Activated CD4-positive, alpha-beta T cell treated with anti-CD3 and anti-CD28 coated beads, Interleukin-2, Interleukin-4, amounts not matched to agents 100 ng/mL and 50 ng/mL, durations not matched to agents 16 hours and 8 hours (primary cell): ENCODE results near the gene TMEM150B.

Experiments used
- DNase-seq: peaks from one replicate; pipeline ENCODE4 v3.0.0-alpha.2; 2020; ENCODE audit warnings: low spot score

Gene TMEM150B

DNA sequence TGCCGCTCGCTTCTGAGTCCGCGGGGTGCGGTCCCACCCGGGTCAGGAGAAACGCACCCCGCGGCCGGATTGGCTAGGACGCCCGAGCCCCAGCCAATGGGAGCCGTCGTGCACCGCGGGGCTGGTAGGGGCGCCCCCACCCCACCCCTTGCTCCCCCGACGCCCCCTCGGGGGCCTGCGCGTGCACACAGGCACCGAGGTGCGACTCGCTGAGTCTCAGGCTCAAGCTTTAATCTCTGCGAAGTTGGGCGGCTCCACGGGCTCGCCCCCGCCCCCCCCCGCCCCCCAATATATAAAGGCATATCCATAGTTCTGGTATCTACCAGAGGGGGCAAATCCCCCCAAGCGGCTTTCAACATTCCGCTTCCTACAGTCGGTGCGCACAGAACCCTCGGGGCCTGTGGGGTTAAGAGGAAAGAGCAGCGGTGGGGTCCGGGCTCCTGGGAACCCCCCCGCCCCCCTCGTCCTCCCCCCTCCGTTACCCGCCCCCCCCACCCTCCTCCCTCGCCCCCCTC lies 29.6 kb upstream of the TMEM150B start, which contains the start of gene COX6B2:
COX6B2 (minus strand) TSS at position 22 of the 515 bp plus-strand sequence. CDS start 198 bp downstream, outside the sequence.
- no peak for DNase-seq

DNA sequence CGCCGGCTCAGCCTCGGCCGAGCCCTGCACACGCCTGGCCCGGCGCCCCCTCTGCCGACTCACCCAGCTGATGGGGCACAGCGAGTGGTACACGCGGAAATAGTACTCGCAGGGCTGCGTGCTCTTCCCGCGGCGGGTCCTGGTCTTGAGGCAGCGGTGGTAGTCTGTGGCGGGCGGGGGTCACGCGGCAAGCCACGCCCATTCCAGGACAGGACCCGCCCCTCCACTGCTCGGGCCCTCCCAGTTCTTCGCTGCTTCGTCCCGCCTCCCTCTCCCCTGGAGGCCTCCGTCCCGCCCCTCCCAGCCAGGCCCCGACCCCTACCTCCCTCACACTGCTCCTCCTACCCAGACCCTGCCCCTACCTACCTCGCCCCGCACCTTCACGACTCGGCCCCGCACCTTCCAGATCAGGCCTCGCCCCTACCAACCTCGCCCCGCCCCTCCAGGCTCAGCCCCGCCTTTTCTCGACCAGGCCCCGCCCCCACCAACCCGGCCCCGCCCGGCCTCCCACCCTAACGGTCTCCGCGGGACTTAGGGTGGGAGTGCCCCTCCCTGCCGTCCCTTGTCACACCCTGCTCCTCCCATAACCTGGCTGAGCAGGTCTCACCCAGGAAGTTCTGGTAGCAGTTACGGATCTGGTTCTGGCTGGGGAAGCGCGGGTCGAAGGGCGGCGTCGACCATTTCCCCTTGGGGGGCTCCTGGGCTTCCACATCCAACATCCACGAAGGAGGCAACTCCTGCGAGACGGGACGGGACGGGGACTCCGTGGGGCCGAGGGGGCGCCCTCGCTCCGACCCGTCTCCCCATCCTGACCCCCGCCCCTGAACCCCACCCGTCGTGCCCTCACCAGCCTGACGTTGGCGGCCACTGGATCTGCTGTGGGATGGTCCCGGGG lies 28.9 kb upstream of the TMEM150B start:
- no peak for DNase-seq

DNA sequence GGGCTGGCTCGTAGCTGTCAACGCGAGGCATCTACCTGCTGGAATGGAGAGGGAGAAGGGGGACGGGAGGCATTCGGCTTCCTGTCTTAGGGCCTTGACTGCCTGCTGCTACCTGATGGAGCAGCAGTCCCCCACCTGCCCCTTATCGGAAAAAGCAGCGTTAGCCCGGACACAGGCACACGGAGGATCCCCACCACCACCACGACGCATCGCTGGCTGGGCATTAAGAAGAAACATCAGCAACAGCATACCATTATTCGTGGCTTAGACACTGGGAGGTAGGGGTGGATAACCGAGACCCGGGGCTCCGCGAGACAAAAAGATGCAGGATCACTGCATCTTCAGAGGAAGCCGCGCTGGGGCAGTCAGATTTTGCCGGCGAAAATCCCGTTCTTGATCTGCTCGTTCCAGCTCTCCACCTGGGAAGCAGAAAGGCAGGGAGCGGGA lies 28.2 kb upstream of the TMEM150B start:
- DNase-seq, result no peak

DNA sequence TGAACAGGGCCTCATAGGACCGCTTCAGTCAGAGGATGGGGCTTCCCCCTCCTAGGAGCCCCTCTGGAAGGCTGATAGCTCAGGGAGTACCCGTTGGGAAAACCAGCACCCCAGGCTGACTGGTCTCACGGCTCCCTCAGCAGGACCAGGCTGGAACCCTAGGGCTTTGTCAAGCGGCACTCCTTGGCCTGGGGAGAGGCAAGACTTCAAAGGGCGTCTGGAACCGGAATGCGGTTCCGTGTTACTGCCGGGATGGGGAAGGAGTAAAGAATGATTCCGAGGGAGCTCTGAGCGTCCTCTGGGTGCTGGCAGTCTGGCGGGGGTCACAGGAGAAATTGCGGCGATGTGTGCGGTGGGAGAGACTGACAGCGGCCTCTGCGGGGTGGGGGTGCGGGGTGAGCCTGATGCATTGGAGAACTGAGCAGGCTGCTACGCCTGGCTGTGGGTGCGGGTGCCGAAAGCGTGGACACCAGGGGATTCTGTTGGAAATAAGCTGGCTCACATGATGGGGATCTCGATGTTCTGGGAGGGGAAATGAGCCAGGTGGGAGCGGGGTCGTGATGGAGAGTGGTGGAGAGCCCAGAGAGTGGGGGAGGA lies 27.5 kb upstream of the TMEM150B start:
- DNase-seq, result no peak

DNA sequence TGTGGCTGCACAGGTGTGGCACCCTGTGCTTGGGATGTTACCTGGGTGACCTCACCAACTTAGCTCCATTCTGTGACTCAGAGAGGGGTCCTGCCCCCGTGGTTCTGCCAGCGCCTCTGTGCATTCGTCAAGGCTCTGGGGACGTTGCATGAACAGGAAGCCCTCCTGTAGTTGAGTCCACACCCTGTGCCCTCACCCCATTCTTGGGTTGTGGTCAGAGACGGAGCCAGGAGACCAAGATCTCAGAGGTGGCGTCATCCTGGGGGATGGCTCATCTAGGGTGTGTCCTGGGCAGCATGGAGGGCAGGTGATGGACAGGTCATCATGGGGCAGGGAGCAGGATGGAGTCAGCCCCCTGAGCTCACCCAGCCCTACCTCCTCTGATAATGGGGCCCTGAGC lies 26.9 kb upstream of the TMEM150B start:
- DNase-seq, result no peak

DNA sequence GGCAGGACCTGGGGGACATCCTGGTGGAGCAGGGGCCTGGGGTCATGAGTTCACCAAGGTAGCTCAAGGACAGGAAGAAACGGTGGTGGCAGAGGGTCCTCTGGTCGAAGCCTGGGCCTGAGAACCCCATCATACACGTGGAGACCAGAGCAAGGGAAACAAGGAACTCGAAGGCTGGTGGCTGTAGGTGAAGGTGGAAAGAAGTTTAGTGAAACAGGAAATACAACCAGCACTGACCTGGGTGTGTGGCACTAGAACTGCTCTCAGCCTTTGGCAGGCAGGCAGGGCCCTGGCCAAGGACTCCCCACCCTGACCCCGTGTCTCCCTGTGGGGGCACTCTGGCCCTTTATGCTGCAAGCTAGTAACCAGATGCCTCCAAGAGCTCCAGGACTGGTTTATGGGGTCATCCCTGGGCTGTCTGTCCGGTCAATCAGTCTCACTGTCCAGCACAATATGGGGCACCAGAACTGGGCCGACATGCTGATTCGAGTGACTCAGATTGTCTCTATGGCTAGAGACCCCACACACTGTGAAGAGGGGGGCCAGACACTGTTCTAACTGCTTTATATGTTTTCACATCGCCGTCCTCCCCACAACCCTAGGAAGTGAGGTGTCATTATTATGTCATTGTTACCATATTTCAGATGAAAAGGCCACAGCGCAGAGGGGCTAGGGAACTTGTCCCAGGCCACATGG lies 25.6 kb upstream of the TMEM150B start:
- DNase-seq, result no peak

DNA sequence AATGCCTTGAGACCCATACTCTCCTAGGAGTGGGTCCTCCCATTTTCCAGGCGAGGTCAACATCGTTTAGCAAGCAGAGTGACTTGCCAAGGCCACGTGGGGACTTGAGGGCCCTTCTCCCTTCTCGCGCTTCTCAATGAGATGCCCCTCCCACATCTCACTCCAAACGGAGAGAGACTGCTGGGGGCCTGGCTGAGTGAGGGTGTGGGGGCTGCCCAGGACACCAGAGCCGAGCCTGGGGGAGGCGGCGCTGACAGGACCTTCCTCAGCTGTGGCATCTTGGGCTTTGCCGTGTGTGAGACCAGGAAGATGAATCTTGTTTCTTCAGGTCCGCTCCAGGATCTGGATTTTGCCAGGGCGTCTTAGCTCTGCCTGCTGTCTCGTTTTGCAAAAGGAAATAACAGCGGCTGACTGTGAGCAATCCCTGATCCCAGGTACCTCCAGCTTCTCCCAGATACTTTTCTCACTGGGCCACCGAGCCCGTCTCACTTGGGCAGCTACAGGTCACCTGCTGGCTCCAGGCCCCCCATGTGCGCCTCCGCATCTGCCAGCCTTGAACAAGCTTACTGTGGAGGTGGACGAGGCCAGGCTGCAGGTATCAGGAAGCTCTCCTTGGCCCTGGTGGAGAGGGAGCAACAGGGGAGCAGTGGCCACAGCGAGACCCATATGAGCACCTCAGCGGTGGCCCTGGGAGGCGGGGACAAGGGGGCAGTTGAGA lies 23.3 kb upstream of the TMEM150B start:
- no peak for DNase-seq

DNA sequence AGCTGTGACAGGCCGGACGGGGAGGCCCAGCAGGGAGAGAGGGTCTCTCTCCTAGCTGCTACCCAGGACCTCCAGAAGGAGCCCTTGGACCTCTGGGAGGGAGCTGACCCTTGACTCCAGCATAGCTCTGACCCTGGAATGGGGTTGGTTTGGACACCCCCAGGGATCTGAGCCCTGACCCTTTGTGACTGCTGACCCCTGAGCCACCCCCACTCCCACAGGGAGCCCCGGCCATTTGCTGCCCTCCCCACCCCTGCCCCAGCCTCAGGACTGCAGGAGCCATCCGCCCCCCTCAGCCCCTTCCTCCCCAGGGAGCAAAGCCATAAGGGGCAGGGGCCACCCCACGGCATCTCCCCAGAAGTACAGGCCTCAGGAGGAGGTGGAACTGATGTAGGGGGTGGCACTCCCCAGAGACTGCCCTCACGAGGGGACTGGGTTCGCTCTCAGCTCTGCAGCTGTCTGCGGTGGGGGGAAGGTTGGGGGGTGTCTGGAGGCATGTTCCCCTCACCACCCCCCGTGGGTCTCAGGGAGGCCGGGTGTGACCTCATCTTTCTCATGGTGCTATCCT lies 22.4 kb upstream of the TMEM150B start:
- no peak for DNase-seq

DNA sequence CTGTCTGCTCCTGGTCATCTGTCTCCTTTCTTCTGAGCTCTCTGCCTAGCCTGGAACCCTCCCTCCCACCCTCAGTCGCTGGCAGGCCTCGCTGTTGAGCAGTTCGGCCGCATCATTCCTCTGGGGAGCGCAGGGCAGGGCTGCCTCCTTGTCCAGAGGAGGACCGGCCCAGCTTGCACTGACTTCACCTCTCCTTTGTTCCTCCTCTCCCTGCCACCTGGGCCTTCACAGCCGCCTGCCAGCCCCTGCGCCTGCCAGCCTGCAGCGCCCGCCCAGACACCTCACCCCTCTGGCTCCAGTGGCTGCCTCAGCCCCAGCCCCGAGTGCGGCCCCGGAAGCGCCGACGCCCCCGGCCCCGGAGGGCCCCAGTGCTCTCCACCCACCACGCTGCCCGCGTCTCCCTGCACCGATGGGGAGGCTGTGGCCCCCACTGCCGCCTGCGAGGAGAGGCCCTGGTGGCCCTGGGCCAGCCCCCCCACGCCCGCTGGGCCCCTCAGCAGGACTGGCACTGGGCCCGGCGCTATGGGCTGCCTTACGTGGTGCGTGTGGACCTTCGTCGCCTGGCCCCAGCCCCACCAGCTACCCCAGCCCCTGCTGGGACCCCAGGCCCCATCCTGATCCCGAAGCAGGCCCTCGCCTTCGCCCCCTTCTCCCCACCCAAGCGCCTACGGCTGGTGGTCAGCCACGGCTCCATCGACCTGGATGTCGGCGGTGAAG lies 21.7 kb upstream of the TMEM150B start:
- DNase-seq, result no peak

DNA sequence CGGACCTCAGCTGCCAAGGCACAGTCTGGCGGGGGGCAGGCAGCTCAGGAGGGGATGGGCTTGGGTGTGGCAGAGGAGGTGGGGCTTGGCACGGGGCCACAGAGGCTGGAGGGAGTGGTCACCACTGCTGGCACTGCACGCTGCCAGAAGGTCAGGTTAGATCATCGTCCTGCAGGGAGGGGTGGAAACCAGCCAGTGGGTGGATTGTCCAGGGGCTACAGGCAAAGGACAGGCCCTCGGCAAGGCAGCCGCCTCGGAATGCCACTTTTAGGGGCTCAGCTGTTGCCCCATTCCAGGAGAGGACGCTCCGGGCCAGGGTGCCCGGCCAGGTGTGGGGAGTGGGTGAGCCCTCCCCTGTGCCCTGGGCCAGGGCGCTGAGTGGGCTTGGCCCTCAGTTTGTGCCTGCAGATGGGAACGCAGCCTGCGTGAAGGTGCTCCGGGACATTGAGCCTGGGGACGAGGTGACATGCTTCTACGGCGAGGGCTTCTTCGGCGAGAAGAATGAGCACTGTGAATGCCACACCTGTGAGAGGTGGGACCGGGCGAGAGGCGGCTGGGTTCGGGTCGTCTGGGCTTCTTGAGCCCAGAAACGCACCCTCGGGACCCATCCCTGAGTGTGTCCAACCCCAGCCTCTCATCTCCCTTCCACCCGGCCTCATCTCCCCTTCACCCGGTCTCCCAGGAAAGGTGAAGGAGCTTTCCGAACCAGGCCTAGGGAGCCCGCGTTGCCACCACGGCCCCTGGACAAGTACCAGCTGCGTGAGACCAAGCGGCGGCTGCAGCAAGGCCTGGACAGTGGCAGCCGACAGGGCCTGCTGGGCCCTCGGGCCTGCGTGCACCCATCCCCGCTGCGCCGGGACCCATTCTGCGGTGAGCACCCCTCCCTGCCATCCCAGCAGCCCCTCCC lies 20.9 kb upstream of the TMEM150B start:
- no peak for DNase-seq

DNA sequence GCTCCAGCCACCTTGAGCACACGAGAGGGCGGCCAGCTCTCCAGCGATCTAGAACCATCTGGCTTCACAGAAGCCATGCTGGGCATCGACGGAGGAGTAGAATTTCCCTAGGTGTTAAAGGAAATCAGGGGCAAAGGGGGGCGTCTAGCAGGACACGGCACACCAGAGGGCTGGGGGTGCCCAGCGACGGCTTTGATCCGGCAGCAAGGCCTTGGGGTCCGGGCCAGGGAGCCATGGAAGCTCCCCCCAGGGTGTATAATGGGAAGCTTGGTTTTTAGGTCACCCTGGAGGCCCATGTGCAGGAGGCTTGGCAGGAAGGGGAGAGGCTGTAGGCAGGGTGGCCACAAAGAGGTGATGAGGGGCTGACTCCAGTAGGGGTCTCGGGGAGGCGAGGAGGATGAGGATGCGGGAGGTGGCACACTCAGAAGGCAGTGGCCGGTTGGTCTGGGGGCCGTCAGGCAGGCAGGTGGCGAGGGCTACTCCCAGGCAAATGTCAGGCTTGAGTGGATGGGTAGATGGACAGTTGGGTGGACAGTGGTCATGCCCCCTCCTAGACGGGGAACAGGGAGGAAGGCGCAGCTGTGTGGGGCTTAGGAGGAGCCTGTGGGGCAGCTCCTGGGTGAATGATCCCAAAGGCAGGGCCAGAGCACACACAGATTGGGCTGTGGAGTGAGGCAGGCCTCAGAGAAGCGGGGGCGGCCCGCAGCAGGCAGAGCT lies 20.1 kb upstream of the TMEM150B start:
- DNase-seq, result no peak

DNA sequence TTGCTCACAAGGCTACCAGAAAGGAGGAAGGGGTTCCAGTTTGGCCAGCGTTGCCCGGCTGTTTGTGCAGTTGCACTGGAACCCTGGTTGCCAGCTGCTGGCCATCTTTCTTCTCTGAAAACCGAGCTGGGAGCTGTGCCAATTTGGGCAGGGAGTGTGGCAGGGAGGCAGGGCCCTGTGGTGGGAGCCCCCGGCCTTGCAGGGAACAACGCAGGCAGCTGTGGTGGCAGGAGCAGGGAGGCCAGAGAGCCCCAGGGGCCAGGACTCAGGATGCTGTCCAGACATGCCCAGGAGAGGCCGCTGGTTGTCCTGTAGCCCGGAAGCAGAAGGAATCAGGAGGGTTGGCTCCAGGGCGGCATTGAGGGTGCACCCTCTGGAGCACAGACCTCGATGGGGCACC lies 19.3 kb upstream of the TMEM150B start:
- DNase-seq, result no peak

DNA sequence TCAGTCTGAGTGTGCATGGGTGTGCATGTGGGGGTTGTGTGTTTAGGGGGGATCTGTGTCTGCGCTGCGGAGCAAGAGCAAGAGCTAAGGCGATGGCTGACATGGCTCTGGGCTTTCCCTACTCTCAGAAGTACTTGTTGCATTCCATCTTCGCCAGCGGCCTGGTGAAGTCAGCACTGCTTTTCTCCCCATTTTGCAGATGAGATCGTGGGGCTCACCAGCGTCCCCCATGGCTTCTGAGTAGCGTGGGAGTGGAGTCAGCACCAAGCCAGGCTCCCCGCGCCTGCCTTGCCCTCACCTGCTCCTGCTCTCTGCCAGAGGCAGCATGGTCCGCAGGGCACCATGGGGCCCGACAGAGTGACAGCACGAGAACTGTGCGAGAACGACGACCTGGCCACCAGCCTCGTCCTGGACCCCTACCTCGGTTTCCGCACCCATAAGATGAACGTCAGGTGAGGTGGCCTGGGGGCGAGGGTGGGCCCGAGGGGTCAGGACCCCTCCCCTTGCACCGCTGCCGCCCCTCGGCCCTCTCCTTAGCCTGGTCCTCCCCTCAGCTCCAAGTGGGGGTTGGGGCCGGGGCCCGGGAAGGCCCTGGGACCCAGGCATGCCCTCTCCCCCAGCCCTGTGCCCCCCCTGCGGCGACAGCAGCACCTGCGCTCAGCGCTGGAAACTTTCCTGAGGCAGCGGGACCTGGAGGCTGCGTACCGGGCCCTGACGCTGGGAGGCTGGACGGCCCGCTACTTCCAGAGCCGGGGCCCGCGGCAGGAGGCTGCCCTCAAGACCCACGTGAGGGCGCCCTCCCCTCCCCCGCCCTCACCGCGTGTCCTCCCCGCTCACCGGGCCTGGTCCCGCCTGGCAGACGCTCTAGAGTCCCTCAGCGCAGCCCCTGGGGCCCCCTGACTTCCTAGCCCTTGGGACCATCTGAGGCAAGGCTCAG lies 16.7 kb upstream of the TMEM150B start:
- no peak for DNase-seq

DNA sequence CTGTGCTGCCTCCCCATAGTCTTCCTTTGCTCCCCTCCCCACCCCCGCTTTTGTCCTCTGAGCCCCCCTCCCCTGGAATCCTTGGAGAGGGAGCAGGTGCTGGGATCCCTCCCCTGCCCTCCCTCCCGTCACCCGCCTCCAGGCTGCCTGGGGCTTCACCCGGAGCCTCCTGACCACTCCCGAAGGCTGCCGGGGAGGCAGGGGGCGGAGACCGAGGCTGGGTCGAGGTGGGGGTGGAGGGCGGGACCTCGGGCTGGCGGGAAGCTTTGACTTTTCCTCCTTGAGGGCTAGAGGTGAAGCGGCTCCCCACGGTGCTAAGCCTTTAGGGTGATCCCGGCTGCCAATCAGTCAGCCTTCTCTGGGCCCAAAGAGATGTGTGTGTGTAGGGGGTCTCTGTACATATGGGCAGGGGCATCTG lies 16.0 kb upstream of the TMEM150B start:
- peak; percentile 56 for DNase-seq

DNA sequence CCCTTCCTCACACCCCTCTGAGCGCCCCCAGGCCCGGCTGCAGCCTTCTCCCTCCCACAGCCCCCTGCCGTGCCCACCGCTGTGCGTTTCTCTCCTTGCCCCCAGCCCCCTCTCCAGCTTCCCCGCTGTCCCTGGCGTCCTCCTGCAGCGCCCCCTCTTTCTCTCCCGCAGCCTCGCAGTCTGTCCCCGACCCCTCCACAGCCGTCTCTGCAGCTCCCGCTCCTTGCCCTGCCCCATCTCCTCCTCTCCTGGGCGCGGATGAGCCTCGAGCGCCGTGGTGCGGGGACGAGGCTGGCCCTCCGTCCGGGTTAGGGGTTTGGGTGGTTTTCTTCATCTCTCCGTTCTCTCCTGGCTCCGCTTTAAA lies 15.6 kb upstream of the TMEM150B start:
- DNase-seq, result no peak

DNA sequence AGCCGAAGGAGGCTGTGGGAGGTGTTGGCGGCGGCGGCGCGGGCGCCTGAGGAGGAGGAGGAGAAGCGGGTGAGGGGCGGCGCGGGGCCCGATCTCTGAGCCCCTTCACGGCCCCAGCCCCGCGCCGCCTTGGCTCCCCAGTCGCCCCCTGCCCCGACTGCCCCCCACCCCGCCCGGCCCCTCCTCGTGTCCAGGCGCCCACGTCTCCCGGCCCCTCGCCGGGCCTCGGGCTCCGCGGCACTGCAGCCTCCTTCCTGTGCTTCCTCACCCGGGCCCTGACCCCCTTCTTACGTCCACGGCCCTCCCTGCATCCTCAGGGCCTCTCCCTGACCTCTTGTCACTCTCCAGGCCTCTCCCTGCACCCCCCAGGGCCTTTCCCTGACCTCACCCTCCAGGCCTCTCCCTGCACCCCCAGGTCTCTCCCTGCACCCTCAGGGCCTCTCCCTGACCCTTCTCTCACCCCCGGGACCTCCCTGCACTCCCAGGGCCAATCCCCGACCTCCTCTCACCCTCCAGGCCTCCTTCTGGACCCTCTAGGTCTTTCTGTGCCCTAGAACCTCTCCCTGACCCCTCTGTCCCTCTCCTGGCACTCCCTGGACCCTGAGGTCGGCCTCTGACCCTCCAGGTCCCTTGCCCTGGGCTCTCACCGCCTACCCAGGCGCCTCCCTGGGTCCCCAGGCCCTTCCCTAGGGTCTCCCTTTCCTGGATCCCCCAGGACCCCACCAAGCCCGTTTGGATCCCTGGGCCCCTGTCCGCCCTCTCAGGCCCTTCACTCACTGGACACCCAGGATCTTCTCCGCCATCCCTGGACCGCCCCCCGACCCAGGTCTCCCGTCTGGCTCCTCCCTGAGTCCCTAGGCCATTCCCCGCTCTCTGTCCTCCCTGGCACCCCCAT lies 15.0 kb upstream of the TMEM150B start:
- DNase-seq, result no peak
